ENCODE data around the gene SORCS2.

The SORCS2 gene

GRCh38 chr4:7650606-7651385 lies 458.5 kb downstream of the SORCS2 start:
- no peak for DNase-seq

GRCh38 chr4:7651461-7651921 lies 459.2 kb downstream of the SORCS2 start:
- no peak for DNase-seq

- DNase-seq = no peak
Measured at GRCh38 chr4:7652006-7652405, 459.7 kb downstream of the SORCS2 start.

GRCh38 chr4:7652451-7652881 lies 460.1 kb downstream of the SORCS2 start:
- no peak for DNase-seq

GRCh38 chr4:7652906-7653305 lies 460.6 kb downstream of the SORCS2 start:
- no peak for DNase-seq

DNA sequence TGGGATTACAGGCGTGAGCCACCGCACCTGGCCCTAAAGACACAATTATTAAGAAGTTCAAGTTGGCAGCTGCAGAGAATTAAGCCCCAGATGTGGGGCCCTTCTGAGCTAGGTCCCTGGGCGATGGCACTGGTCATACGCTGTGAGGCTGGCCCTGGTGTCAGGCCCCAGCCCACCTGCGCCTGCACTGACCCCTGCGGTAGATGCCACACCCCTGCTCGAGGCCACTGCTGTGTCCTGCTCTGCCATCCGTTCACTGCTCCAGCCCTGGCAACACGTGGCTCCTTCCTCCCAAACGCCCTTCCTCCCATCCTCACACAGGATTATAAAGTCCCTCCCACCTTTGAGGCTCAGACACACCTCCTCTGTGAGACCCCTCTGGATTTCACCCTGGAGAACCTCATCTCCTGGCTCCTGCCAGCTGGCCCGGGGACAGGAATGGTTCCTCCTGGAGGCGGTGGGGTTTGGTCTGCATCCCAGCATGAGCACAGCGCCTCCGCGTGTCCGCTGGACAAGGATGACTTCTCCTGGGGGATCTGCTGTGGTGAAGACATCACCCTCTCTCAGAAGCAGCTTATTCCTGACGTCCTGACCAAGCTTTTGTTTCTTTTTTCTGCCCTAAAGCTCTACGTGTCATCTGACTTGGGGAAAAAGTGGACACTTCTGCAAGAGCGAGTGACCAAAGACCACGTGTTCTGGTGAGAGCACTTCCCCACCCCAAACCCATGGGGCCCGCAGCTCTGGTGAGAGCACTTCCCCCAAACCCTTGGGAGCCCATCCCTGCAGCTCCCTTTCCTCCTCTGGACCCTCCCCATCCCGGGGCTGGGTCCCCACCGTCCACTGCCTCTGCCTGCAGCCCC lies 461.4 kb downstream of the SORCS2 start:
- no peak for DNase-seq

DNA sequence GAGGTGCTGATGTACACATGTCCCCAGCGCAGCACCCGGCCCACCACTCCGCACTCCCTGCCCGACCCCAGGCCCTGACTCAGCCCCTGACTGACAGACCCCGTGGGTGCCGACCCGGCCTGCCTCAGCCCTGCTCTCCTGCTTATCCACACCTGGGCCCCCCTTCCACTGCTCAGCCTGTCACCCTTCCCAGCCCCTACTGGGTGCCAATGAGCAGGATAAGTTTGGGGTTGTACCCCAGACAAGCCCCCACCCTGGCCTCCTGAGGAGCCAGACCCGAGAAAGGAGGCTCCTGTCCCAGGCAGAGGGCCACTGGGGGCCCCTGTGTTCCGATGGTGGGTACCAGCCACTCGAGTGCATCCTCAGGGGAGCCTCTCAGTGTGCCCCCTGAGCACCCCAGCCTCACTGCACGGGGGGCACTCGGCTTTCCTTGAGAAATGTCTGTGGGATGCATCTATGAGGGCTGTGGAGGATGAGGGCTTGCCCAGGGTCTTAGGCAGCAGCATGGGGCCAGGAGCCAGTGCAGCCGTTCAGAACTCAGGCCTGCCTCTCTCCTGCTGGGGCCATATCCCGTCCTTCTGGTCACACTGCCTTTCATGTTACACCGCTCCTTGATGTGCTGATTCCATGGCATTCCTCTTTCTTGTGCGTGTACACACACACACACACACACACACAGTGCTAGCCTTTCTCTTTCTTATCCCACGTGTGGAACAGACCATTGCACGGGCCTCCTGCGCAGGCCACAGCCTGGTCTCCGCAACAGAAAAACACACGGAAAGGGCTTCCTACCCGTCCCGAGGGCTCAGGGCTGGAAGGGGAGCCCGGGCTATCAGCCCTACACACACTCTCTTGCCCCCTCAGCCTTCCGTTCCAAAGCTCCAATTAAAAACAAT lies 462.5 kb downstream of the SORCS2 start:
- DNase-seq = no peak

GRCh38 chr4:7655511-7656243 lies 463.3 kb downstream of the SORCS2 start:
- DNase-seq = no peak

DNA sequence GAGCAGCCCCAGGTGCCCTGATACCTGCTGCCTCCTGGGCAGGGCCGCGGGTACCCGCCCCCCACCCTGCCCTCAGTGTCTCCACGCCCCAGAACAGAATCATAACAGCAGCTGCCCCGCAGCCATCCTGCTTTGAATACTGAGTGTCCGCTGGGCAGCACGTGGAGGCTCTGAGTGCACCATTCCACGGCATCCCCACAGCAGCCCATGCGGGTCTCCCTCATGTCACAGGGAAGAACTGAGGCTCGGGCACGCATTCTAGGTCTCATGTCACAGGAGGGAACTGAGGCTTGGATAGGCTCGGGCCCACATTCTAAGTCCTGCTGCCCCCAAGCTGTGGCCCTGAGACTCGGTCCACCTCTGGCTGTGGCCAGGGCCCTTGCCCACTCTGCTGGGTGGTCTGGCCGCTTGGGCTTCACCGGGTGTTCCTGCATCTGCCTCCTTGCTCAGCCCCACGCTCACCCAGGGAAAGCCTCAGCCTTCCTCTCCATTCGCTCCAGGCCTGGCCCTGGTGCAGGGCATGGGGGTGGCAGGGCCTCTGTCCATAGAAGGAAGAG lies 464.0 kb downstream of the SORCS2 start:
- DNase-seq = no peak

- no peak for DNase-seq
Measured at GRCh38 chr4:7657545-7658297, 465.4 kb downstream of the SORCS2 start.

DNA sequence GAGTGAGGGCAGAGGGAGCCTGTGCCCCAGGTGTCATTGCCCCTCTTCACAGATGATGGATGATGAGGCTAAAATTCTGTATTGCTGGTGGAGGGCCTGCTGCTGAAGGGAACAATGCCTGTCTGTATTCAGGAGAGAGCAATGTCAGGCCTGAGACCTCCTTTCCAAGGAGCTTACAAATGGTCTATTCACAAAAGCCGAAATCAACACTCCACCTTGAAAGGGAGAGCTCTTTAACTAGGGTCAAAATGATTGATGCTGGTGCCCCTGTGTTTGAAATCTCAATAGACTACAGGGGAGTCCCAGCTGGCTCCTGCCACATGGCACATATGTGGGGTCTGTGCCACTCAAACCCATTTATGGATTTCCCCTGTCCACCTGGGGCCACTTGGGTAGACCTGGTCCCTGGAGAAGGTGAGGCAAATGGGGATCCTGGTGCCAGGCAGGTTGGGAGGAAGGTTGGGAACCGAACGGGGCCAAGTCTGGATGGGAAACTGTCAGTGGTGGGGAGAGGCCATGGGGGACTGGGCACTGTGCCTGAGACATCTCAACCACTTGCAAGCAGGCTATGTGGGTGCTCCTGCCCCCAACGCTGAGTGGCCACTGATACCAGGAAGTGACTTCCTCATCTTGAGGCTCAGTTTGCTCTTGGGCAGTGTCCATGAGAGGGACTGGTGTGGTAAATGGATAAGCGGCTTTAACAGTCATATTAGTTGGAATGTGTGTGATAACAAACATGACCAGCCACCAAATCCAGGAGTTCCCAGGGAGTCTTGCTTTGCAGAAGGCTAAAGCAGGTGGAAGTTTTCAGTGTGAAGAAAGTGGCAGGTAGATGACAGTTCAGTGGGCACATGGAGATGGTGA lies 466.2 kb downstream of the SORCS2 start:
- no peak for DNase-seq

DNA sequence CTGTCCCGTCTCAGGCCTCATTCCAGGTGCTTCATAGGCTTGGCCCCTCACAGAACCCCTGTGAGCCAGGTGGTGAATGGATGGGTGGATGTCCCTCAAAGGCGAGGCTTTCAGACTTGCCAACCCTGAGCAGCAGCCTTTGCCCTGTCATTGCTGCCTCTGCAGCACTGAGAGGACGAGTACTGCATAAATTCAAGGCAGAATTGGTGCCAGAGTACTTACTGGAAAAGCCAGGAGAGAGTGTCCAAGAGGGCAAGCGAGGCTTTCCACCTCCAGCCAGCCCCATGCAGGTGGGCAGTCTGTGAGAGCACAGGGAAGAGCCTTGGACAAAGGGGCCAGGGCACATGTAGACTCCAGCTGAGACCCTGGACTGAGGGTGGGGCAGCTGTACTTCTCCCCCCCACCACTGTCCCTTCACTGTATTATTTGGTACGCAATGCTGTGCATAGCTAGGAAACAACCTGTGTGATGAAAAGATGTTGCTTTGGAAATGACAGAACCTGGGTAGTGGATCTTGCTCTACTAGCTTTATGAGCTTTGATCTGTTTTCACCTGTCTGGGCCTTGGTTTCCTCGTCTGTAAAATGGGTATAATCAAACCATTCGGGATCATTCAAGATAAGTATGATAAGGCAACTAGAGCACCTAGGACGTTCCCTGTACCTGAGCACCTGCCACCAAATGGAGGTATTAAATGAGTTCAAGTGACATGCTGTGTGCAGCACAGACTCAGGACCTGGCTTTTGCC lies 467.3 kb downstream of the SORCS2 start:
- no peak for DNase-seq

DNA sequence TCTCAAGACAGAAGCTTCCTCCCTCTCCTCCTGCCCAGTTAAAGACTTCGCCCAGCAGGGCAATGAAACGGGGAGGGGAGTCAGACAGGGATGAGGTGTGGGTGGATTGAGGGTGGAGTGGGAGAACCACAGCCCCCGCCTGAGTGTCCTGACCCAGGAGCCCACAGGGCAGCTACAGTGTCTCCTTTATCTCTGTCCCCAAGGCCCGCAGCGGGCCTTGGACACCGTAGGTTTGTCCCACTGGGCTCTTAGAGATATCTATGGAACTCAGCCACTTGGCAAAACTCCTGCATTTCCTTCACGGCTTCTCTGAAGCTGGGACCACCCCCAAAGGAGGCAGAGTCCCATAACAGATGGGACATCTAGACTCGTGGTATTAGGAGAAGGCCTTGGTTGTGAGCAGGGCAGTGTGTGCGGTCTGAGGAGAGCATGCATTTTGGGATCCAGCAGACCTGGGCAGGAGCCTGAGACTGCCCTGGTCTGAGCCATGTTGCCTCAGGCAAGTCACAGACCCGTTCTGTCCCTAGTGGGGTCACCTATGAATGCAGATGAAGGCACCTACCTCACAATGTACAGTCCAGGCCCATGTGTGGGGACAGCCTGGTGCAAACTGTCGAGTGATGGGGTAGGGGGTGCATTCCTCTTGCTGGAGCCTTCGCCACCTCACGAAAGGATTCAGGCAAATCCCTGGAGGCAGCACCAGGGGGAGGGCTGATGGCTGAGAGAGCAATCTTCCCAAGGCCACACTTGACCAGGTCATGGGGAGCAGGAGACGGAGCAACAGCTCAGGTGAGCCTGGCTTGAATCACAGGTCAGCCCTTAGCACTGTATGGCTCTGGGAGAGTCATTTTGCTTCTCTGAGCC lies 468.1 kb downstream of the SORCS2 start:
- DNase-seq = no peak

DNA sequence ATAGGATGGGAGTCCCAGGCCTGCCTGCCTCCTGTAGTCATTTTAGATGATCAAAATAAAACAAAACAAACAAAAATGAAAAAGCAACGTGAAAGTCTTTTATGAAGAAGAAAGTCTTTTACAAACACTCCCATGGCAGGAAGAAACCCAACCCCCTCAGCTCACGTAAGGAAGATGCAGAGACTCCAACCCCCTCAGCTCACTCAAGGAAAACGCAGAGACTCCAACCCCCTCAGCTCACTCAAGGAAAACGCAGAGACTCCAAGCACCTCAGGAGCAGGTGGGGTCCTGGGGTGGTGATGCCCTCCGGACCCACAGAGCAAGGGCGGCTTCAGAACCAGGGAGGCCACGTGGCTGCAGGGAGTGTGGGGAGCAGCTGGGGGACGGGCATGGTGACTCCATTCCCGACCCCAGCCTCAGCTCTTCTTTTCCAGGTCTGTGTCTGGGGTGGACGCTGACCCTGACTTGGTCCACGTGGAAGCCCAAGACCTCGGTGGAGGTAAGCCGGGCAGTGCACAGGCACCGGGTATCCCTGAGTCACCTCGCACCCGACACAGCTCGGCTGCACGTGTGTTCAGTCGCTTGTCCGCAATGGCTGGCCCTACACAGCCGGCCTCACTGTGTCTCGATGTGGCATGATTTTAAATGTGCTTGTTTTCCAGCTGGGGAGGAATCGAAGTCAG lies 468.9 kb downstream of the SORCS2 start:
- no peak for DNase-seq

DNA sequence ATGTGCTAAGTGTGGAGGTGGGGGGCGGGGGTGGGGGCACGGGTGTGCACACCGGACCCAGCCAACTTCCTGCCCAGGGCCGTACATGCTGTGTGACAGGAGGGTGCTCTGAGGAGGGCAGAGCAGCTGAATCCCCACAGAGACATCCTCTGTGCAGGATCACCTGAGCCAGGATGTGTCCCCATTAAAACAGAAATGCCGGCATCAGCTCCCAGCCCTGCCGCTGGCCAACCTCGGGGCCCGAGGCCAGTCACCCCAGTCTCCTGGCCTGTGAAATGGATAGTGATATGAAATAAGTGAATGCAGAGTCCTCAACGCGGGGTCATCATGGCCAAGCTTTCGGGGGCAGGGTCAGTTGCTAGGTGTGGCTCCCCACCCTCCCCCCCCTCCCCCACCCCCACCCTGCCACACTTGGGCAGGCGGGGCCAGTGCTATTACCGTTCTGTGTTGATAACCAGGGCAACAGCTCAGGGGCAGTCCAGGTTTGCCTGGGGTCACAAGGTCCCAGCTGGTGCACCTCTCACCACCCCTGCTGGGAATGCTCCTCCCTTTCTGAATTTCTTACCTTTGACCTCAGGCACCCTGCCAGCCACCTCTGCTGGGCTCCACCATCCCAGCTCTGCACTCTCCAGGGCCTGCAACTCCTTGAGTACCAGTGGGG lies 469.6 kb downstream of the SORCS2 start:
- DNase-seq = no peak

DNA sequence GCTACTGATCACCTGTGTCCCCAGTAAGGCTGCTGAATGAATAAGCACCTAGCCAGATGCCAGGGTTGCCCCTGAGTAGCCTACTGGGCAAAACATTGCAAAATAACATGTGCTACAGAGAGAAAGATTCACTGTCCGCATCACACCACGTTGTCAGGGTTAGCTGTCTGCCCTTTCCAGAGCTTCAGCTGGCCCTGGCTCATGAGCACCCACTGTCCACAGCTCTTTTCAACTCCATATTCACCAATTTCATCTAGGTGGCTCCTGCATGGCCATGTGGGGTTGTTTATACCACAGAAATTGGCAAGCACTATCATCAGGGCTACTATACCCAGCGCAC lies 470.1 kb downstream of the SORCS2 start:
- no peak for DNase-seq

DNA sequence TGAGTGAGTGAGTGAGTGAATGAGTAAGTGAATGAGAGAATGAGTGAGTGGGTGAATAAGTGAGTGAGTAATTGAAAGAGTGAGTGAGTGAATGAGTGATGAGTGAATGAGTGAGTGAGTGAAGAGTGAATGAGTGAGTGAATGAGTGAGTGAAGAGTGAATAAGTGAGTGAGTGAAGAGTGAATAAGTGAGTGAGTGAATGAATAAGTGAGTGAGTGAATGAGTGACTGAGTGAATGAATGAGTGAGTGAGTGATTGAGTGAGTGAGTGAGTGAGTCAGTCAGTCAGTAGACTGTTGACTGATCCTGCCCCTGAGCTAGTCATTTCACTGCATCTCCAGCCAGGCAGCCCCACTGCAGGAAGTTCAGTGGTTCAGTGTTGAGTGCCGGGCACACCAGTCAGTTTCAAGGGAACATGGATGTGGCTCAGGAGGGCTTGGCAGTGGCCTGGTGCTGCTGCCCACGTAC lies 470.8 kb downstream of the SORCS2 start:
- DNase-seq = no peak
